ENCODE measurements around the gene CDK19. TPM values are rescaled to one million over a fixed set of nuclear protein-coding genes. Genes with fewer than 3 reads are reported as not detected.

Gene CDK19
- total and polyA plus RNA-seq, 2 of the 13 experiments (the other 11 are each of a cell fraction or from before 2014, with no cell fraction given), result 13.4 to 27.0 TPM

DNA sequence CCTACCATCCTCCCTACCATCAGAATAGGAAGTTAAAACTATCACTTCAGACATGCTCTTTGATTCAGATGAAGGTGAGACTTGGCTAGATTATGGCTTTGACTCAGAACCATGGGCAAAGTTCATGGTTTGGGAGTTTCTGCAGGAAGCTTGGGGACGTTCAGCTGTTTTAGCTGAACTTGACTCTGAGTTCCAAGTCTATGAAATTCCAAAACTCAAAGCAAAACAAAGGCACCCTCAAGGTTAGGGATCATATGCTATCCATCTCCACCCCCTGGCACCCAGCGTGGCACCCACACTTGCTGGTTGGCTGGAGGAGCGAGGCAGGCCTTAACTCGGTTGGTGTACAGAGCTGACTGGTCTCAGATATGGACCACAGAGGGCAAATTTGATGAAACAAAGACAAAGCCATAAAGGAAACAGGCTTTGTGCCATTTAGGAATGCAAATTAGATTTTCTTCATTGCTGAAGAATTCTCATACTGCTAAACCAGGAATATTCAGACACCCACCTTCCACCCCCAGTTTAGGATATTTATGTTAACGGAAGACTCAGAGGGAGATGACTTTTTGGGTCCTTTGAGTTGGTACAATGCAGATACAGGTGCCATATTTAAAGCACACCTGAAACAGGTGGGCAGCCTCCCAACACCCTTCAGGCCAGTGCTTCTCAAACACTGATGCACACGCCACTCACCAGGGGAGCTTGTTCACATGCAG lies 250.4 kb downstream of the CDK19 start (continued):
- TF ChIP-seq RXRB (CRISPR knock-in tag; IDR thresholded peaks at IDR 0.05; ENCODE audit: borderline replicate concordance) (peak; percentile 53; the same call in 1 of the 2 replicates), ZNF414 (CRISPR knock-in tag; IDR thresholded peaks at IDR 0.05) (no peak), ZNF567 (CRISPR knock-in tag; IDR thresholded peaks at IDR 0.05; ENCODE audit: borderline replicate concordance) (no peak), SALL1 (CRISPR knock-in tag; IDR thresholded peaks at IDR 0.05) (peak; percentile 68), ZBTB14 (CRISPR knock-in tag; IDR thresholded peaks at IDR 0.05) (0 out of 2 replicates have a peak, but pooled peaks have one; percentile 0), ZNF501 (CRISPR knock-in tag; IDR thresholded peaks at IDR 0.05) (no peak), ZSCAN29 (CRISPR knock-in tag; conservative IDR thresholded peaks at IDR 0.05) (0 out of 2 replicates have a peak, but pooled peaks have one; percentile 23), ZNF552 (CRISPR knock-in tag; IDR thresholded peaks at IDR 0.05; ENCODE audit: borderline replicate concordance) (no peak), HIC2 (CRISPR knock-in tag; IDR thresholded peaks at IDR 0.05; ENCODE audit: low read depth) (peak; percentile 58; the same call in 1 of the 2 replicates), FUBP1 (CRISPR knock-in tag; IDR thresholded peaks at IDR 0.05; ENCODE audit: borderline replicate concordance) (no peak), PPARG (CRISPR knock-in tag; conservative IDR thresholded peaks at IDR 0.05) (peak; percentile 60; the same call in 1 of the 2 replicates), SAP130 (CRISPR knock-in tag; IDR thresholded peaks at IDR 0.05; ENCODE audit: low read depth) (peak; percentile 44), RARA (CRISPR knock-in tag; IDR thresholded peaks at IDR 0.05) (peak; percentile 66), ZNF678 (CRISPR knock-in tag; IDR thresholded peaks at IDR 0.05) (no peak), ETV5 (CRISPR knock-in tag; IDR thresholded peaks at IDR 0.05; ENCODE audit: borderline replicate concordance) (peak; percentile 56; the same call in 1 of the 2 replicates), ZNF30 (CRISPR knock-in tag; IDR thresholded peaks at IDR 0.05) (no peak), HDAC2 (CRISPR knock-in tag; IDR thresholded peaks at IDR 0.05) (0 out of 2 replicates have a peak, but pooled peaks have one; percentile 19), STAG1 (CRISPR knock-in tag; IDR thresholded peaks at IDR 0.05) (no peak), SKI (IDR thresholded peaks at IDR 0.05; ENCODE audit: partially characterized antibody) (peak; percentile 12), ELF1 (CRISPR knock-in tag; IDR thresholded peaks at IDR 0.05) (0 out of 2 replicates have a peak, but pooled peaks have one; percentile 11), SOX13 (IDR thresholded peaks at IDR 0.05) (no peak), SOX13 (CRISPR knock-in tag; conservative IDR thresholded peaks at IDR 0.05 in 1 of 2, IDR thresholded peaks at IDR 0.05 in 1 of 2) (no peak)

All from HepG2 (cell line).